Neural cell (in vitro differentiated cells): ENCODE results near the gene RPS15. TPM values are rescaled to one million over a fixed set of nuclear protein-coding genes. Genes with fewer than 3 reads are reported as not detected.

ENCODE experiments used
- H2AFZ ChIP-seq: fragments of 200-600, 300-800 bp; sonication (generic), shearing (Covaris generic); 2 replicates; pipeline ENCODE4 v1.6.0; 2014; ENCODE audit warnings: low read depth, mild to moderate bottlenecking, antibody characterized with exemption, low read length, moderate library complexity
- H3F3A ChIP-seq: fragments of 200-600 bp; shearing (Covaris generic); 2 replicates; pipeline ENCODE4 v1.6.1; 2016; ENCODE audit warnings: mild to moderate bottlenecking, moderate library complexity, mixed read lengths, antibody characterized with exemption, low read length; ENCODE audit not compliant: insufficient read depth, poor library complexity, severe bottlenecking
- H3K27ac ChIP-seq: fragments of 200-600, 300-800 bp; sonication (generic), shearing (Covaris generic); 2 replicates; pipeline ENCODE4 v1.5.1; 2014; ENCODE audit warnings: mild to moderate bottlenecking, low read length, moderate library complexity
- H3K27me3 ChIP-seq: fragments of 300-800, 200-600 bp; sonication (generic), shearing (Covaris generic); 2 replicates; pipeline ENCODE4 v1.6.0; 2014; ENCODE audit warnings: mild to moderate bottlenecking, low read depth, low read length, moderate library complexity; ENCODE audit not compliant: insufficient read depth
- H3K36me3 ChIP-seq: fragments of 300-800, 200-600 bp; sonication (generic), shearing (Covaris generic); 2 replicates; pipeline ENCODE4 v1.5.1; 2014; ENCODE audit warnings: mild to moderate bottlenecking, antibody characterized with exemption, low read length, moderate library complexity; ENCODE audit not compliant: insufficient read depth
- H3K4me2 ChIP-seq: fragments of 300-800, 200-600 bp; sonication (generic), shearing (Covaris generic); 2 replicates; pipeline ENCODE4 v1.6.0; 2014; ENCODE audit warnings: mild to moderate bottlenecking, low read length
- H3K4me3 ChIP-seq: fragments of 300-800, 200-600 bp; sonication (generic), shearing (Covaris generic); 2 replicates; pipeline ENCODE4 v1.5.1; 2014; ENCODE audit warnings: mild to moderate bottlenecking, low read length, moderate library complexity
- H3K79me2 ChIP-seq: fragments of 200-600 bp; shearing (Covaris generic); replicated peaks from 2 replicates; pipeline ENCODE4 v1.6.0; 2014; ENCODE audit warnings: mild to moderate bottlenecking, low read length, moderate library complexity; ENCODE audit not compliant: insufficient read depth
- H3K9ac ChIP-seq: fragments of 300-800, 200-600 bp; sonication (generic), shearing (Covaris generic); 2 replicates; pipeline ENCODE4 v1.6.1; 2016; ENCODE audit warnings: mild to moderate bottlenecking, low read length, mixed read lengths
- H3K9me2 ChIP-seq: fragments of 200-600 bp; shearing (Covaris generic); 2 replicates; pipeline ENCODE4 v1.6.1; 2016; ENCODE audit warnings: mild to moderate bottlenecking, low read length, mixed read lengths; ENCODE audit not compliant: insufficient read depth
- H3K9me3 ChIP-seq: fragments of 200-600, 300-800 bp; sonication (generic), shearing (Covaris generic); 2 replicates; pipeline ENCODE4 v1.6.1; 2016; ENCODE audit warnings: mild to moderate bottlenecking, mixed run types, low read length, moderate library complexity, mixed read lengths
- H4K20me1 ChIP-seq: fragments of 200-600 bp; shearing (Covaris generic); 2 replicates; pipeline ENCODE4 v1.6.1; 2016; ENCODE audit warnings: mild to moderate bottlenecking, mixed run types; ENCODE audit not compliant: insufficient read depth
- CTCF ChIP-seq: fragments of 450-650 bp; IDR thresholded peaks from 2 replicates; pipeline ENCODE4 v1.5.1; 2014; ENCODE audit warnings: antibody characterized with exemption, mild to moderate bottlenecking, moderate library complexity; ENCODE audit not compliant: poor library complexity, severe bottlenecking
- EP300 ChIP-seq: fragments of 450-650 bp; conservative IDR thresholded peaks from 2 replicates; pipeline ENCODE4 v1.6.1; 2014; ENCODE audit warnings: antibody characterized with exemption, mild to moderate bottlenecking, moderate library complexity; ENCODE audit not compliant: poor library complexity, severe bottlenecking
- EZH2 ChIP-seq: fragments of 200-600, 300-800 bp; shearing (Covaris generic), sonication (generic); IDR thresholded peaks from 2 replicates; pipeline ENCODE4 v1.6.1; 2014; ENCODE audit warnings: antibody characterized with exemption, low read length, borderline replicate concordance, mild to moderate bottlenecking; ENCODE audit not compliant: insufficient read depth, poor library complexity, severe bottlenecking
- MXI1 ChIP-seq: fragments of 450-650 bp; conservative IDR thresholded peaks from 2 replicates; pipeline ENCODE4 v1.6.1; 2014; ENCODE audit warnings: antibody characterized with exemption, mild to moderate bottlenecking; ENCODE audit not compliant: poor library complexity, severe bottlenecking
- POLR2AphosphoS5 ChIP-seq: IDR thresholded peaks from 2 replicates; pipeline ENCODE4 v1.6.1; 2012
- RAD21 ChIP-seq: fragments of 450-650 bp; conservative IDR thresholded peaks from 2 replicates; pipeline ENCODE4 v1.6.1; 2014; ENCODE audit warnings: antibody characterized with exemption, mild to moderate bottlenecking, moderate library complexity
- REST ChIP-seq: IDR thresholded peaks from 2 replicates; pipeline ENCODE4 v1.6.1; 2012; ENCODE audit warnings: borderline replicate concordance
- SMC3 ChIP-seq: fragments of 450-650 bp; conservative IDR thresholded peaks from 2 replicates; pipeline ENCODE4 v1.6.1; 2014; ENCODE audit warnings: antibody characterized with exemption, mild to moderate bottlenecking, moderate library complexity; ENCODE audit not compliant: poor library complexity
- TAF1 ChIP-seq: IDR thresholded peaks from 2 replicates; pipeline ENCODE4 v1.6.1; 2012; ENCODE audit warnings: low read depth
- polyA plus RNA-seq: library from polyadenylated mRNA; depleted of rRNA; stranded (reverse); fragments of >200 nt; gene quantifications from 2 replicates; pipeline ENCODE4 v1.2.3, GENCODE V29; 2014

The RPS15 gene
- polyA plus RNA-seq, 1 donor from 2014 or later = 591 TPM

- no peaks in the 10 kb centered on the region for H3K9me2 ChIP-seq
- no peaks in the 10 kb centered on the region for H3F3A ChIP-seq
- H3K79me2 ChIP-seq = no peaks in the 10 kb centered on the region
- H4K20me1 ChIP-seq = no peaks in the 10 kb centered on the region
- no peak overlapping the region for H3K27ac ChIP-seq
- no peaks in the 10 kb centered on the region for H3K9me3 ChIP-seq
- no peak overlapping the region for H3K9ac ChIP-seq
- H3K4me3 ChIP-seq = no peak overlapping the region
- no peaks in the 10 kb centered on the region for H3K27me3 ChIP-seq
- no peak overlapping the region for H2AFZ ChIP-seq
- H3K4me2 ChIP-seq = no peak overlapping the region
- H3K36me3 ChIP-seq = no peaks in the 10 kb centered on the region
- TF ChIP-seq REST = no peak
- no peak for TF ChIP-seq RAD21
- no peak for TF ChIP-seq MXI1
- no peak for TF ChIP-seq SMC3
- no peak for TF ChIP-seq CTCF
- no peak for TF ChIP-seq EZH2
- no peak for TF ChIP-seq TAF1
- TF ChIP-seq POLR2AphosphoS5 = no peak
- no peak for TF ChIP-seq EP300
Observed at GRCh38 chr19:1482361-1483130, 44.4 kb downstream of the RPS15 start.

DNA sequence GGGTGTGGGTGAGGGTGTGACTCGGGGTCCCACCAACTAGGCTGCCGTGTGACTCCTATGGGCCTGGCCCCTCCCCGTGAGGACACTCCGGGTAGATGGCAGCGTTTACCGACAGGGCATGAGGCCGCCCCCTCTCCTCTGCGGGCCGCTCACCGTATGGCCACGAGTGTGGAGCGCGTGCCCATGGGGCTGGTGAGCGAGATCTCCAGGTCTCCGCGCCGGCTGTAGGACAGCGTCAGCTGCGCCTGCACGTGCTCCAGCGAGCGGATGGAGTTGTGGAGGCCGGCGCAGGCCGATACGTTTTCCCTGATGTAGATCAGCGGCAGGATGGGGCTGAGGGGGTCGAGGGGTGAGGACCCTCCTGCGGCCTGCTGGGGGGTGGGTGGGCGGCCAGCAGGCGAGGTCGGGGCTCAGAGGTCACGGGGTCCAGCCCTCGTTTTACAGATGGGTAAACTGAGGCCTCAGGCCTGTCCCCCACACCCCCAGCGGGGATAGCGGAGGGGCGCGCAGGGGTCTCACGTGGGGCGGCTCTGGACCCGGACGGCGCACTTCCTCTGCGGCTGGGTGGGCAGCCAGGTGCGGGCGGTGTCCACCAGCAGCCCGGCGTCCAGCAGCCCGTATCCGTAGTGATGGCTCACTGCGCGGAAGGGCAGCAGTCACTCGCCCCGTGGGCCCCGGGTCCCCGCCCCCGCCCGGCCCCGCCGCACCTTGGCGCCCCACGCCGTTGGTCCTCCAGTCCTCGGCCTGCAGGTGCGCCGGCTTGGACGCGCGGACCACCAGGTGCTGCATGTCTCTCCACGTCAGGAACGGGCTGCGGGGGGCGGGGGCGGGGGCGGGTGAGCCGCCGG lies 45.2 kb downstream of the RPS15 start:
- H3K4me2 ChIP-seq = no peak overlapping the region
- H3K9ac ChIP-seq = no peak overlapping the region
- no peak overlapping the region for H2AFZ ChIP-seq
- no peaks in the 10 kb centered on the region for H3K79me2 ChIP-seq
- H3K4me3 ChIP-seq = no peak overlapping the region
- H3K9me2 ChIP-seq = no peaks in the 10 kb centered on the region
- H3K27ac ChIP-seq = no peak overlapping the region
- H3K36me3 ChIP-seq = no peaks in the 10 kb centered on the region
- no peaks in the 10 kb centered on the region for H3K9me3 ChIP-seq
- H3F3A ChIP-seq = no peaks in the 10 kb centered on the region
- TF ChIP-seq RAD21 = no peak
- no peak for TF ChIP-seq SMC3
- no peak for TF ChIP-seq POLR2AphosphoS5
- TF ChIP-seq EZH2 = no peak
- no peak for TF ChIP-seq REST
- TF ChIP-seq EP300 = no peak
- TF ChIP-seq CTCF = no peak
- TF ChIP-seq TAF1 = no peak
- no peak for TF ChIP-seq MXI1
- no peaks in the 10 kb centered on the region for H4K20me1 ChIP-seq
- H3K27me3 ChIP-seq = no peaks in the 10 kb centered on the region
